ENCODE data around the gene MDM2. TPM values are rescaled to one million over a fixed set of nuclear protein-coding genes. Genes with fewer than 3 reads are reported as not detected.

Gene MDM2
- total and polyA plus RNA-seq, 2 donors (not counting 1 experiment from before 2014, with no cell fraction given) = 6.1 to 78.7 TPM

GRCh38 chr12:68824597-68825250, 16.7 kb downstream of the MDM2 start:
- POLR2A ChIA-PET = no interaction called here

More at GRCh38 chr12:68824597-68825250, 16.7 kb downstream of the MDM2 start:
- H3K4me2 ChIP-seq (replicated peaks; ENCODE audit: low read depth, low read length, poor library complexity, severe bottlenecking) = no peak overlapping the region
- TF ChIP-seq CTCF (IDR thresholded peaks at IDR 0.05) (no peak), EZH2 (IDR thresholded peaks at IDR 0.05; ENCODE audit: borderline replicate concordance, insufficient read depth, low read depth, low read length, poor library complexity, severe bottlenecking) (no peak)
- H3K9me3 ChIP-seq (ENCODE audit: control extremely low read depth in 1 of 3, control insufficient read depth in 2 of 3, insufficient read depth in 1 of 3, low read length in 2 of 3) = no peaks in the 10 kb centered on the region
- H3K36me3 ChIP-seq (replicated peaks in 1 of 2; ENCODE audit: control extremely low read depth in 1 of 2, control insufficient read depth in 1 of 2, extremely low read depth in 1 of 2, insufficient read depth in 2 of 2, low read length in 1 of 2) = peaks cover 4 to 61% of the 10 kb centered on the region in 2 experiments
- H3K9ac ChIP-seq (ENCODE audit: low read length) = no peak overlapping the region
- H4K20me1 ChIP-seq (ENCODE audit: control insufficient read depth, insufficient read depth, low read length, poor library complexity, severe bottlenecking) = no peaks in the 10 kb centered on the region
- peaks cover 8% of the 10 kb centered on the region for H3K79me2 ChIP-seq (ENCODE audit: control insufficient read depth, insufficient read depth, low read length)
- Mint-ChIP-seq H3K4me1 (peaks cover 12% of the 10 kb centered on the region), H3K4me3 (no peak overlapping the region), H3K27ac (no peak overlapping the region), H3K27me3 (no peaks in the 10 kb centered on the region), H3K9me3 (ENCODE audit: insufficient read depth) (no peaks in the 10 kb centered on the region)
- H3K27me3 ChIP-seq (replicated peaks in 1 of 4; ENCODE audit: control extremely low read depth in 1 of 4, control insufficient read depth in 3 of 4, insufficient read depth in 4 of 4, low read length in 3 of 4) = no peaks in the 10 kb centered on the region
- intact Hi-C loops (cut with micrococcal nuclease) = no loop called here
- DNase-seq = no peak
- no peak for ATAC-seq (ENCODE audit: low read depth)
- CTCF ChIA-PET = interaction anchor here (0.8 to 1.0 kb wide), 2 partner anchors 12 to 245 kb away, joined by 3 to 4 read pairs; no protein-coding TSS in a partner anchor
- H2AFZ ChIP-seq (ENCODE audit: insufficient read depth, low read depth, low read length, poor library complexity, severe bottlenecking) = no peak overlapping the region
- peaks cover 0 to 3% of the 10 kb centered on the region in 2 donors for H3K4me1 ChIP-seq (ENCODE audit: control insufficient read depth in 2 of 2, insufficient read depth in 2 of 2, low read length in 2 of 2)
- H3K4me3 ChIP-seq (ENCODE audit: control extremely low read depth in 1 of 5, extremely low read depth in 1 of 5, insufficient read depth in 1 of 5, low read depth in 2 of 5, low read length in 4 of 5) = no peak overlapping the region
- no peak overlapping the region for H3K27ac ChIP-seq (ENCODE audit: low read length in 2 of 2)
- 95% methylated on average over 8 of the region's 16 CpGs for WGBS (ENCODE audit: insufficient coverage)
